HG02973 (cell line): ENCODE results near the gene ZXDC.

Source experiments
- ATAC-seq: cut with Tn5 transposase; IDR thresholded peaks from one replicate; pipeline ENCODE4 v1.9.1; 2021; ENCODE audit warnings: moderate library complexity; ENCODE audit not compliant: unreplicated experiment

Gene ZXDC

DNA sequence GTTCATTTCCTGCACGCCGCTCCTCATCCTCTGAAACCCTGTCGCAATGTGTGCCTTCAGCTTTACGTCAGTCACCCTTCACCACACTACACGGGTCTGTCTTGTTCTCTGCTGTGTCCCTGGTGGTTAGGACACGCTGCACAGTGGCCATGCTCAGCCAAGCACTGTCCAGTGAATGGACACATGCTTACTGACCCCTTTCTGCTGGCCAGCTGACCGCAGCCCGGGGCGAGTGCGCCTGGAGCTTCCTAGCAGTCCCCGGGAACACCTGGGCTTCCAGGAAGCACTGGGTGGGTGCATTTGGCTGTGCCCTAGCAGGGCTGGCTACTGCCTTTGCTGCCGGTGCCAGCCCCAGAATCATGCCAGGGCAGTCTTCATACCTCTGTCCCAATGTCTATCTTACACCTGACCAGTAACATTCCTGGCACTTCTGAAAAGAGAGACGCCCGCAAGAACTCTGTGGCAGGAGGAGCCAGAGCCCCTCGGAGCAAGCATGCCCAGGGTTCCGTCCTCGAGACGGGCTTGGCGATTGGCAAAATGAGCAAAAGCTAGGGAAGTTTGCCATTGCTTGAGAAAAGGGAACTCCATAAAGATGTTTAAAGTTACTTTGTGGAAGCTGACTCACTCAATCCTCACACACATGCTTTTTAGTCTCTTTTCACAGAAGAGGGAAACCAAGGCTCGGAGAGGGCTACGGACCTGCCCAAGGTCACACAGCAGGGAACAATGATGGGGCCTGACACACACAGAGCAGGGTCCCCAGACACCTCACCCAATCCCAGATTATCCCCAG is 15.7 kb upstream of the ZXDC start:
- no peak for ATAC-seq

GRCh38 chr3:126490619-126491018 is 14.9 kb upstream of the ZXDC start:
- no peak for ATAC-seq

- no peak for ATAC-seq
Observed at GRCh38 chr3:126488886-126489569, 13.3 kb upstream of the ZXDC start.

DNA sequence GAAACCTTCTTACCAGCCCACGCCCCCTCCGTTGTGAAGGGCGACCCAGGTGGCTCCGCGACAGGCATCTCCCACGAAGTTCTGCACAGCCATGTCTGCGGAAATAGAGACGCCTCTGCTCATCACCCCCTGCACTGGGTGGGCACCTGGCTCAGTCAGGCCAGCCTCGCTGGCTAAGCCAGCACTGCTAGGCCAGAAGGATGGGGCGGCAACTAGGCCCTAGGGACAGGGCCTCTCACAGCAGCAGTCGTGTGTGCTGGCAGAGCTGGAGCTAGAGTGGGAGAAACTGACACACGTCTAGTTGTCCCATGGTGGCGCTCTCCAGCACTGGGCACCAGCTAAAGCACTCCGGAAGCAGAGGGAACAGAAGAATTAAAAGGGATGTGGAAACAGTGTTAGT is 12.5 kb upstream of the ZXDC start:
- no peak for ATAC-seq

DNA sequence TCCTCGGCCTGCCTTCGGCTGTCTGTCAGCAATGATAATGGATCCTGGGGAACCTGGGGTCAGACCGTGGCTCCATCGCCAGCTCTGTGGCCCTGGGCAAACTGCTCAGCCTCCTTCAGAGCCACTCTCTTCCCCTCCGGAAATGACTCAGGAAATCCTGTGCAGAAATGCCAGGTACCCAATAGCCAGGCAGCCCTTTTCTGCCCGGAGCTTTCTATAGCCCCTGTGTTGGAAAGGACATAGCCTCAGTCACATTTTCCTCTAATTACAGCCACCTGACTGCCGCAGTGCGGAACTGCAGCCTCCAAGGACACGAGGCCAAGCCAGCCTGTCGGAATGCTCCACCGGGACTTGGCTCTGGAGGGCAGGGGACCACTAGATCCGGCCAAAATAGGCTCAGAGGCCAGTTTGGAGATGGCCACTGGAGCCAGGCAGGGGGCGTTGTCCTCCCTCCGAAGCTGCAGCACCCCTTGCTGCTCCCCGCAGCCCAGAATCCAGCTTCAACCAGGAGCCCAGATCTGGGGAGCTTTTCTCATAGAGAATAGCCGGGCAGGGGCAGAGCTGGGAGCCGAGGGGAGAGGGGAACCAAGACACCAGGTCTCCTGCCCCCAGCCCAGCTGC is 11.6 kb upstream of the ZXDC start:
- ATAC-seq, result no peak

DNA sequence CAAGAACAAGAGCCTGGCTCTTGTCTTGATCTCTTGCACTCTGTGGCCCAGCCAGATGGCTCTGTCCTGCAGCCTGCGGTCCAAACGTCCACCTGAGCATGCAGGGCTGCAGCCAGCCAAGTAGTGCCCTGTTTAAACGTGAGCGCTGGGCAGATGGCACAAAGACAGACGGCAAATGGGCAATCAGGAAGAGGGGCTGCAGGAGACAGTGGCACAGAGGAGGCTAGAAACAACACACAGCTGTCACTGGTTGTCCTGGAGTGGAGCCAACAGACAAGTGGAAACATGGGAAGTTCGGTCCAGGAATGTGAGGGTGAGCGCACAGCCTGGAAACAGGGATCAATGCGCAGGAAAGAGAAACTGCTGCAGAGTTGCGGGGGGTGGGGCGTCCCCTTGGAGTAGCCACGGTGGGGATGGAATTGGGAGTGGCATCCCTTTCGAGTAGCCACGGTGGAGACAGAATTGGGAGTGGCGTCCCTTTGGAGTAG is 10.7 kb upstream of the ZXDC start:
- ATAC-seq, result no peak

DNA sequence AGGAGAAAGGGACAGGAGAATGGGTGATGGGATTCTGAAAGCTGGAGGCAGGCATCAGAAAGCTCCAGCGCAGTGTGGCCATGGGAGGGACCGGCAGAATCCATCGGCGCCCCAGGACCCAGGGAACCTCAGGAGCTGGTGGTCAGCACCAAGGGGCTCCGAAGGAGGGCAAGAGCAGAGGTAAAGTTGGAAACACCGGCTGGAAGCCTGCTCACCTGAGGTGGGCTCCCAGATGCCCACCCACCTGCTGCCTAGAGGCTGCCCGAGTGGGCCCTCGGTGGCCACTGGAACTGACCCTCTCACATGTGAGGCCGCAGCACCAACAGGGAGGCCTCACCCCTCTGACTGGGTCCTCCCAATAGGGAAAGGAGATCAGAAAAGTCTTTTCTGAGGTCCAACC is 10.3 kb upstream of the ZXDC start:
- no peak for ATAC-seq

- ATAC-seq, result no peak
Observed at GRCh38 chr3:126485176-126485897, 9.6 kb upstream of the ZXDC start.

DNA sequence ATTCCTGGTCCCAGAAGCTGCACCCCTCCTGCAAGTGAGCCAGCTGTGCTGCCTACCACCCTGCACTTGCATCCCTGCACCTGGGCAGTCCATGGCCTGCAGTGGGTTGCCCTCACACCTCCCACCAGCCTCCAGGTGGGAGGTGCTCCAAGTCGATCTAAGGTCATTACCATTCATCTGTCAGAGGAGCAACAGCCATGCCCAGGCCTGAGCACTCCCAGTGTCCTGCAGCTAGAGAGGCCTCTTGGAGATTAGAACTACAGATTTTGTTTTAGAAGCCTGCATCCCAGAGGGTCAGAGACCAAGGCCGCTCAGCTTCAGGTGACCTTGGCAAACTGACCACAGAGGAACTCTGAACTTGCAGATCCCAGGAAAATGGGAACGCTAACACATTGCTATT is 9.0 kb upstream of the ZXDC start:
- ATAC-seq, result no peak

GRCh38 chr3:126484148-126484547 is 8.5 kb upstream of the ZXDC start:
- no peak for ATAC-seq

DNA sequence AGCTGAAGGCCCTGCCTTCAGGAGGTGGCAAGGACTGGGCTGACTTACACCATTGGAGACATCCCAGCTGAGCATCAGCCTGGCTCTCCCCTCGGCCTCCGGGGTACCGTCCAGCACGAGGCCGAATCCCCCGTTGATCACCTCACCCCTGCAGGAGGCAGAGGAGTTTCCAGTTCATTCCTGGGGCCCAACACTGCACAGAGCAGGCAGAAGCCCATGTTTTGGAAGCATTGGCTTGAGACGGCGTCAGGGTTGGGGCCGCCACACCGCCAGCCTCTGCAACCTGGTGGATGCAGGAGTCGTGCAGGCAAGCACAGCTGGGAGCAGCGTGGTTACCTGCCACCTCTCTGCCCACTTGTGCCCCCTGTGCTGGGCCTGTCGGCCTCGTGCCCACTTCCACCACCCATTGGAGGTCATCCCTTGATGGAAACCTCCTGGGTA is 7.7 kb upstream of the ZXDC start:
- no peak for ATAC-seq

DNA sequence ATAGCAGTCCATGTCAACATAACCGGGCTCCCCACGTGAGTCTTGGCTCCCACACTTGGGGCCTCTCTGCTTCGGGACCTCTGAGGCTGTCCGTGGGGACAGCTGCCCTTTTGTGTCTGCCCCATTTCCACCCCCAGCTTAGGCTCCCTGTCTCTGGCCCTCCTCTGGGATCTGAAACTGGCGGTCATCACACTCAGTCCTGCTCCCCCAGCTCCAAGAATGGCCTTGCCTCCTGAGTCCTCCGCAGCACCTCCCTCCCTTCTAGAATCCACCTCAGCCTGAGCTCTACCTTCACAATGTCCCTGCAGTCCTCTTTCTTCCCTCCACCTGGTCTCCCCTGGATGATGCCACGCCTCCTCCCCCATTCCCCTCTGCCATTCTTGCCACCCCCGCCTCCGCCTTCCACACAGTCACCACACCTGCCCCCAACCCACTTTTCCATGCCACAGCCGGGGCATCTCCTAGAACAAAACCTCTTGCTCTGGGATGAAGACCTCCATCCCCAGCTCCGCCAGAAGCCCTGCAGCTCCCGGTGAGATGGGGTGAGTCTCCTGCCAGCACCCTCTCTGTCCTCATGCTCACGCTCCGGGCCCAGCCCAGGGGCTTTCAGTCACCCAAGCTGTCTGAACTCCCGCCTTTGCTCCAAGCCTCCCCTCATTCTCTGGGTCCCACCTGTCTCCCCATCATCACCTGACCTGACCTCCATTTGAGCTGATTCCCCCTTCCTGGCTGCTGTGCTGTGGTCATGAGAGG is 7.0 kb upstream of the ZXDC start:
- no peak for ATAC-seq

DNA sequence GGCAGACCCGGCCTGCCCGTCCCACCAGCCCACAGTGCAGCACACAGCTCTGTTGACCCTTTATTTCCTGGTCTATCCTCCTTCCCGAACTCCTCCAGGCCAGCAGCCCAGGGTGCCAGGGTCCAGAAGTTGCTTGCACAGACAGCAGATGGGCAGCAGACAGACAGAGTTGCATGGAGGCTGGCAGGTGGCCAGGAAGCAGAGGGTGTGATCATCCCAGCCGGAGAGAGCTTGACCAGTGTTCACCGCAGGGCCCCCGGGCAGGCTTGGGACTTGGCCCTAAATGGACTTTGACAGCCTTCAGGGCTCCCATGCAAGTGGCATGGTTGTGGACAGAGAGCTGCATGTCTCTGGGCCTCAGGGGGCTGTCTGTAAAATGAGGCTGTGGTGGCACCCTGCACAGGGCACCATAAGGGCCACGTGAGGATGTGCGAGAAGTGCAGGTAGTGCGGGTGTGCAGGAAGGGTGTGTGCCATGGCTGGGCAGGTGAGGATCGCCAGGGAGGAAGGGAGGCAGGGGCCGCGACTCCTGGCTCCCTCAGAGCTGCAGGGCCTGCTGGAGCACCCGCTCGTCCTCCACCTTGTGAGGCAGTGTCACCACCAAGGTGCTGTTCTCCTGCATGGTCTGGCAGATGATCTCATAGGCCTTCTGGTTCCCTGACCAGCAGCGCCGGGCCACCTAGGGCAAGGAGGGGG is 6.3 kb upstream of the ZXDC start:
- no peak for ATAC-seq

DNA sequence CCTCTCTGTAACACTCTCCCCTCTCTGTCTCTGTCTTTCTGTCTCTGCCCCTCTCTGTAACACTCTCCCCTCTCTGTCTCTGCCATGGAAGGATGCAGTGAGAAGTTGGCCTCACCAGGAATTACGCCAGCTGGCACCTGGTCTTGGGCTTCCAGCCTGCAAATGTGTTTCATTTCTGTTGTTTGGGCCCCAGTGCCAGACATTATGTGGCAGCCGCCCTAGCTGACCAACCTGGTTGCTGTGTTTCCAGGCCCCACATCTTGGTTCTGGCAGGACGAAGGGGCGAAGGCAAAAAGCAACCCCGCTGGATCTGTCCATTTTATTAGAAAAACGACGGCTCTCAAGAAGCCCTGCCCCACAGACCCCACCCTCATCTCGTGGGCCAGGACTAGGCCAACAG is 5.2 kb upstream of the ZXDC start:
- no peak for ATAC-seq

GRCh38 chr3:126480206-126480605 is 4.5 kb upstream of the ZXDC start:
- ATAC-seq, result no peak

GRCh38 chr3:126479642-126480041 is 4.0 kb upstream of the ZXDC start:
- no peak for ATAC-seq

DNA sequence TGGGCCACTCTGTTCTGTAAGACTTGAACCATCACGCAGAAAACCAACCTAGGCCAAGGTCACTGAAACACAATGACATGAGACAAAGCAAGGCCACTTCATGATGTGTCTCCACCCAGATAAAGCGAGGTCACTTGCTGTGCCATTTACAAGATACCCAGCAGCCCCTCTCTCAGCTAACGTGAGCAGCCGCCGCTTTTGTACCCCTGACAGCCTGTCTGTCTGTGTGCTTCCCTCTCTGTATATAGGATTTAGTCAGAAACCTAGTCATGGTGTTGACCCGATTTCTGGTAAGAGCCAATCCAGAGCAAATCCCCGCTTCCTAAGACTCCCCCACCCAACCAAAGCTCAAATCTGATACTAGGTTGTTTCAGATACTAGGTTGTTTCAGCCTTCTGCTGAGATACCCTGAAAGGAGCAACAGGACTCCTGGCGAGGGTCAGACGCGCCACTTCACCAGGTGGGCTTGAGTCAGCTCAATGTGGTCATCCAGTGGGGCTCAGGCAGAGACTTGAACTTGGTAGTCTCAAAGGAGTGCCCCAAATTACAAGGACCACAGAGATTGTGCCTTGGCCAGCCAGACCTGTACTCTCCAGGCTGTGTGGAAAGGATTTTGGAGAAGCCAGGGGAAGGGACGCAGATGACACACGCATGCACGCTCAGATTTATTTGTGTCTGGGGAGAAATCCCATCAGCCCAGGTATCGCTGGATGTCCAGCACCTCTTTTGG is 3.1 kb upstream of the ZXDC start:
- no peak for ATAC-seq

DNA sequence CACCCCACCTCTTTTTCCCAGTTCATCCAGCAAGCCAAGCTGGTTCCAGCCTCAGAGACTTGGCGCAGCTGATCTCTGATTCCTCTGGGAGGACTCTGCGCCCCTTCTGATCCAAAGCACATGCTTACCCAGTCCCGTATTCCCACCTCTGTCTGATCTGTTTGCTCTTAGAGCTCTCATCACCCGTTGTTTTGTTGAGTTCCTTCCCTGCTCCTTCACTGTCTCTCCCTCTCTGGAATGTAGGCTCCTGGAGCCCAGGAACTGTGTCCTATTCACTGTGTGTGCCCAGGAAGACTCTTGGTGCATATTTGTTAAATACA is 1.3 kb upstream of the ZXDC start:
- ATAC-seq, result no peak
